ENCODE results near the gene BHLHE41. TPM values are rescaled to one million over a fixed set of nuclear protein-coding genes. Genes with fewer than 3 reads are reported as not detected.
A peak's percentile ranks its signal among the peaks of the same experiment; 100 is the strongest.

BHLHE41 gene
- total and polyA plus RNA-seq, 2 donors from 2014 or later: 2.2 to 34.3 TPM

- DNase-seq (no peak), FAIRE-seq (peak; percentile 33)
- TF ChIP-seq CTCF (IDR thresholded peaks at IDR 0.05; ENCODE audit: borderline replicate concordance, extremely low read depth, insufficient read depth): no peak
- no peaks in the 10 kb centered on the region for H3K36me3 ChIP-seq (ENCODE audit: control insufficient read depth in 2 of 3, insufficient read depth in 3 of 3, low read length in 3 of 3)
- no peak overlapping the region for H3K9ac ChIP-seq (ENCODE audit: low read length in 3 of 3)
- H3K27ac ChIP-seq (ENCODE audit: low read depth in 2 of 2, low read length in 2 of 2): peak overlapping the region; percentile 26 to 58
- H3K4me3 ChIP-seq (ENCODE audit: low read length in 3 of 3): no peak overlapping the region
- no peaks in the 10 kb centered on the region for H3K27me3 ChIP-seq (ENCODE audit: control insufficient read depth, insufficient read depth, low read length)
- no peaks in the 10 kb centered on the region for H3K9me3 ChIP-seq (ENCODE audit: control insufficient read depth in 2 of 3, insufficient read depth in 1 of 3, low read length in 3 of 3)
- H3K4me1 ChIP-seq (ENCODE audit: control insufficient read depth in 2 of 3, insufficient read depth in 2 of 3, low read depth in 1 of 3, low read length in 3 of 3): peaks cover 0 to 5% (median 0%) of the 10 kb centered on the region in 3 donors
- intact Hi-C loops (cut with DNase I): no loop called here
Observed at GRCh38 chr12:26153421-26154154, 28.8 kb upstream of the BHLHE41 start.

GRCh38 chr12:26152507-26153102, 27.8 kb upstream of the BHLHE41 start:
- no peak for FAIRE-seq

GRCh38 chr12:26150736-26151450, 26.1 kb upstream of the BHLHE41 start:
- FAIRE-seq (no peak), DNase-seq (no peak)
- no peak for TF ChIP-seq CTCF (IDR thresholded peaks at IDR 0.05; ENCODE audit: borderline replicate concordance, extremely low read depth, insufficient read depth)
- Histone ChIP-seq H3K9ac (ENCODE audit: low read length in 3 of 3) (no peak overlapping the region), H3K27ac (ENCODE audit: low read depth in 2 of 2, low read length in 2 of 2) (no peak overlapping the region), H3K4me1 (ENCODE audit: control insufficient read depth in 2 of 3, insufficient read depth in 2 of 3, low read depth in 1 of 3, low read length in 3 of 3) (peaks cover 0 to 5% (median 0%) of the 10 kb centered on the region in 3 donors), H3K9me3 (ENCODE audit: control insufficient read depth in 2 of 3, insufficient read depth in 1 of 3, low read length in 3 of 3) (no peaks in the 10 kb centered on the region), H3K36me3 (ENCODE audit: control insufficient read depth in 2 of 3, insufficient read depth in 3 of 3, low read length in 3 of 3) (no peaks in the 10 kb centered on the region), H3K4me3 (ENCODE audit: low read length in 3 of 3) (no peak overlapping the region), H3K27me3 (ENCODE audit: control insufficient read depth, insufficient read depth, low read length) (no peaks in the 10 kb centered on the region)
- intact Hi-C loops (cut with DNase I): no loop called here

More at GRCh38 chr12:26152507-26153102, 27.8 kb upstream of the BHLHE41 start:
- Histone ChIP-seq H3K9me3 (ENCODE audit: control insufficient read depth in 2 of 3, insufficient read depth in 1 of 3, low read length in 3 of 3) (no peaks in the 10 kb centered on the region), H3K36me3 (ENCODE audit: control insufficient read depth in 2 of 3, insufficient read depth in 3 of 3, low read length in 3 of 3) (no peaks in the 10 kb centered on the region), H3K4me3 (ENCODE audit: low read length in 3 of 3) (no peak overlapping the region), H3K27me3 (ENCODE audit: control insufficient read depth, insufficient read depth, low read length) (no peaks in the 10 kb centered on the region), H3K9ac (ENCODE audit: low read length in 3 of 3) (no peak overlapping the region), H3K4me1 (ENCODE audit: control insufficient read depth in 2 of 3, insufficient read depth in 2 of 3, low read depth in 1 of 3, low read length in 3 of 3) (peaks cover 0 to 5% (median 0%) of the 10 kb centered on the region in 3 donors), H3K27ac (ENCODE audit: low read depth in 2 of 2, low read length in 2 of 2) (no peak overlapping the region)
- no peak for DNase-seq
- intact Hi-C loops (cut with DNase I): no loop called here
- TF ChIP-seq CTCF (IDR thresholded peaks at IDR 0.05; ENCODE audit: borderline replicate concordance, extremely low read depth, insufficient read depth): no peak

All from kidney (tissue), 14 donors.